ENCODE results near the gene ELAVL2. TPM values are rescaled to one million over a fixed set of nuclear protein-coding genes. Genes with fewer than 3 reads are reported as not detected.

Gene ELAVL2
- total and polyA plus RNA-seq, 2 of the 4 experiments (the other 2 are of a cell fraction), result 0.36 TPM; not detected in 1

- Histone ChIP-seq H2BK120ac (ENCODE audit: low read depth, low read length) (no peak overlapping the region), H2AK5ac (ENCODE audit: low read depth, low read length) (no peak overlapping the region), H3K56ac (ENCODE audit: extremely low read depth, insufficient read depth, low read length) (no peak overlapping the region), H2BK20ac (ENCODE audit: low read depth, low read length) (no peak overlapping the region), H2AK9ac (replicated peaks; ENCODE audit: low read depth, low read length, poor library complexity) (no peak overlapping the region), H3K18ac (ENCODE audit: low read depth, low read length) (no peak overlapping the region), H3K27ac (ENCODE audit: insufficient read depth, low read length) (no peak overlapping the region), H3K4me1 (ENCODE audit: control insufficient read depth, insufficient read depth, low read length) (no peaks in the 10 kb centered on the region), H4K20me1 (ENCODE audit: insufficient read depth, low read length) (no peaks in the 10 kb centered on the region), H3K36me3 (ENCODE audit: control insufficient read depth, insufficient read depth, low read length) (no peaks in the 10 kb centered on the region), H2BK15ac (ENCODE audit: low read depth, low read length) (no peak overlapping the region), H3K4ac (ENCODE audit: low read depth, low read length) (no peak overlapping the region), H4K91ac (ENCODE audit: insufficient read depth, low read depth, low read length) (no peak overlapping the region), H3K27me3 (ENCODE audit: control insufficient read depth, insufficient read depth, low read length) (no peaks in the 10 kb centered on the region), H3K4me3 (ENCODE audit: insufficient read depth, low read depth, low read length) (no peak overlapping the region), H3K9me3 (ENCODE audit: control insufficient read depth, insufficient read depth, low read length) (peaks cover 3% of the 10 kb centered on the region; the same call in 1 of the 2 replicates), H2BK5ac (ENCODE audit: low read depth, low read length, poor library complexity, severe bottlenecking) (no peak overlapping the region), H2AFZ (replicated peaks; ENCODE audit: low read length, poor library complexity) (no peak overlapping the region), H3K9me1 (ENCODE audit: insufficient read depth, low read length) (no peaks in the 10 kb centered on the region), H4K5ac (ENCODE audit: low read depth, low read length) (no peak overlapping the region), H3K4me2 (ENCODE audit: low read depth, low read length) (no peak overlapping the region), H3K9ac (ENCODE audit: low read depth, low read length) (no peak overlapping the region), H4K8ac (ENCODE audit: low read depth in 2 of 2, low read length in 2 of 2) (no peak overlapping the region), H3K23ac (ENCODE audit: low read depth, low read length) (no peak overlapping the region), H3K14ac (replicated peaks; ENCODE audit: low read depth, low read length) (no peak overlapping the region), H3K79me1 (ENCODE audit: low read depth in 1 of 2, low read length in 2 of 2) (no peaks in the 10 kb centered on the region)
- TF ChIP-seq MAZ (IDR thresholded peaks at IDR 0.05; ENCODE audit: borderline replicate concordance, low read depth, low read length) (no peak), RCOR1 (IDR thresholded peaks at IDR 0.05; ENCODE audit: insufficient replicate concordance, low read length) (no peak), SMC3 (IDR thresholded peaks at IDR 0.05; ENCODE audit: low read depth, low read length) (no peak), POLR2A (IDR thresholded peaks at IDR 0.05; ENCODE audit: low read depth, low read length) (no peak), CTCF (conservative IDR thresholded peaks at IDR 0.05; ENCODE audit: low read depth, low read length) (no peak), RAD21 (IDR thresholded peaks at IDR 0.05; ENCODE audit: low read length) (no peak), RFX5 (IDR thresholded peaks at IDR 0.05; ENCODE audit: low read depth, low read length) (no peak), USF2 (IDR thresholded peaks at IDR 0.05; ENCODE audit: low read depth, low read length) (no peak), ELK1 (IDR thresholded peaks at IDR 0.05; ENCODE audit: borderline replicate concordance, low read depth, low read length) (no peak), CHD1 (IDR thresholded peaks at IDR 0.05; ENCODE audit: low read depth, low read length) (no peak), BHLHE40 (IDR thresholded peaks at IDR 0.05; ENCODE audit: low read depth, low read length) (no peak), CEBPB (IDR thresholded peaks at IDR 0.05; ENCODE audit: low read depth, low read length) (no peak)
- ATAC-seq (ENCODE audit: low read depth), result no peak
- intact Hi-C loops (cut with micrococcal nuclease) (loop anchor here (1.0 kb wide), 1 partner anchor 8 kb away; no protein-coding TSS in a partner anchor), in situ Hi-C loops (cut with MboI; ENCODE audit: low sequenced_read_pairs) (no loop called here), dilution Hi-C loops (cut with HindIII; ENCODE audit: low sequenced_read_pairs, unreplicated experiment) (no loop called here)
- BruUV-seq (replicated peaks), result no TSS peak
- ChIA-PET CTCF (no interaction called here), POLR2A (ENCODE audit: unreplicated experiment) (no interaction called here)
- 40% methylated on average over 1 of the region's 6 CpGs; no CpG with 5 or more reads in 1 of the 2 experiments for WGBS, 2 experiments (ENCODE audit: extremely low coverage in 2 of 2, insufficient read length in 1 of 2)
- no peak for DNase-seq
These were observed 100.6 kb downstream of the ELAVL2 start for GRCh38 chr9:23725279-23725946.
